ENCODE results near the gene TXNDC11.
A peak's percentile ranks its signal among the peaks of the same experiment; 100 is the strongest.

TXNDC11 gene

GRCh38 chr16:11750056-11750455, 7.4 kb upstream of the TXNDC11 start:
- no peak overlapping the region for H3K4me3 ChIP-seq (ENCODE audit: extremely low read depth, insufficient read depth, low read length, poor library complexity, severe bottlenecking)
- H3K36me3 ChIP-seq (ENCODE audit: control insufficient read depth, insufficient read depth, low read length), result peaks cover 71% of the 10 kb centered on the region
- no peaks in the 10 kb centered on the region for H3K9me3 ChIP-seq (ENCODE audit: control insufficient read depth, low read length)
- WGBS, 2 experiments (ENCODE audit: insufficient coverage in 2 of 2), result 92% methylated on average over 6 of the region's 7 CpGs
- H3K27ac ChIP-seq (ENCODE audit: low read depth, low read length, severe bottlenecking), result no peak overlapping the region
- H3K4me1 ChIP-seq (ENCODE audit: control insufficient read depth, insufficient read depth, low read length, poor library complexity, severe bottlenecking), result no peaks in the 10 kb centered on the region

GRCh38 chr16:11748404-11749254, 6.0 kb upstream of the TXNDC11 start:
- H3K36me3 ChIP-seq (ENCODE audit: control insufficient read depth, insufficient read depth, low read length), result peaks cover 61% of the 10 kb centered on the region
- no peaks in the 10 kb centered on the region for H3K4me1 ChIP-seq (ENCODE audit: control insufficient read depth, insufficient read depth, low read length, poor library complexity, severe bottlenecking)
- no peak overlapping the region for H3K4me3 ChIP-seq (ENCODE audit: extremely low read depth, insufficient read depth, low read length, poor library complexity, severe bottlenecking)
- H3K9me3 ChIP-seq (ENCODE audit: control insufficient read depth, low read length), result no peaks in the 10 kb centered on the region
- H3K27ac ChIP-seq (ENCODE audit: low read depth, low read length, severe bottlenecking), result peak overlapping the region; percentile 36
- WGBS, 2 experiments (ENCODE audit: insufficient coverage in 2 of 2), result 94 to 95% methylated on average over 7 to 9 of the region's 13 CpGs

- H3K4me1 ChIP-seq (ENCODE audit: control insufficient read depth, insufficient read depth, low read length, poor library complexity, severe bottlenecking), result no peaks in the 10 kb centered on the region
- H3K4me3 ChIP-seq (ENCODE audit: extremely low read depth, insufficient read depth, low read length, poor library complexity, severe bottlenecking), result no peak overlapping the region
- 92 to 99% methylated on average over 5 to 6 of the region's 7 CpGs for WGBS, 2 experiments (ENCODE audit: insufficient coverage in 2 of 2)
- H3K36me3 ChIP-seq (ENCODE audit: control insufficient read depth, insufficient read depth, low read length), result peaks cover 55% of the 10 kb centered on the region
- no peak overlapping the region for H3K27ac ChIP-seq (ENCODE audit: low read depth, low read length, severe bottlenecking)
- no peaks in the 10 kb centered on the region for H3K9me3 ChIP-seq (ENCODE audit: control insufficient read depth, low read length)
Observed at GRCh38 chr16:11747949-11748403, 5.3 kb upstream of the TXNDC11 start.

- Histone ChIP-seq H3K9me3 (ENCODE audit: control insufficient read depth, low read length) (no peaks in the 10 kb centered on the region), H3K27ac (ENCODE audit: low read depth, low read length, severe bottlenecking) (no peak overlapping the region), H3K4me3 (ENCODE audit: extremely low read depth, insufficient read depth, low read length, poor library complexity, severe bottlenecking) (no peak overlapping the region), H3K36me3 (ENCODE audit: control insufficient read depth, insufficient read depth, low read length) (peaks cover 23% of the 10 kb centered on the region), H3K4me1 (ENCODE audit: control insufficient read depth, insufficient read depth, low read length, poor library complexity, severe bottlenecking) (no peaks in the 10 kb centered on the region)
- 67% methylated on average over 3 of the region's 5 CpGs; no CpG with 5 or more reads in 1 of the 2 experiments for WGBS, 2 experiments (ENCODE audit: insufficient coverage in 2 of 2)
Observed at GRCh38 chr16:11744075-11744470, 1.4 kb upstream of the TXNDC11 start.

GRCh38 chr16:11743308-11744074, 834 bp upstream of the TXNDC11 start:
- peaks cover 19% of the 10 kb centered on the region for H3K36me3 ChIP-seq (ENCODE audit: control insufficient read depth, insufficient read depth, low read length)
- peak overlapping the region; percentile 76 for H3K4me3 ChIP-seq (ENCODE audit: extremely low read depth, insufficient read depth, low read length, poor library complexity, severe bottlenecking)
- no peaks in the 10 kb centered on the region for H3K9me3 ChIP-seq (ENCODE audit: control insufficient read depth, low read length)
- H3K4me1 ChIP-seq (ENCODE audit: control insufficient read depth, insufficient read depth, low read length, poor library complexity, severe bottlenecking), result no peaks in the 10 kb centered on the region
- WGBS, 2 experiments (ENCODE audit: insufficient coverage in 2 of 2), result 76 to 96% methylated on average over 4 to 12 of the region's 21 CpGs
- H3K27ac ChIP-seq (ENCODE audit: low read depth, low read length, severe bottlenecking), result peak overlapping the region; percentile 92

GRCh38 chr16:11742093-11742535, 543 bp downstream of the TXNDC11 start:
- Histone ChIP-seq H3K4me3 (ENCODE audit: extremely low read depth, insufficient read depth, low read length, poor library complexity, severe bottlenecking) (peak overlapping the region; percentile 76), H3K4me1 (ENCODE audit: control insufficient read depth, insufficient read depth, low read length, poor library complexity, severe bottlenecking) (no peaks in the 10 kb centered on the region), H3K9me3 (ENCODE audit: control insufficient read depth, low read length) (no peaks in the 10 kb centered on the region), H3K36me3 (ENCODE audit: control insufficient read depth, insufficient read depth, low read length) (peaks cover 20% of the 10 kb centered on the region), H3K27ac (ENCODE audit: low read depth, low read length, severe bottlenecking) (peak overlapping the region; percentile 92)
- 0% methylated on average over 36 to 37 of the region's 37 CpGs for WGBS, 2 experiments (ENCODE audit: insufficient coverage in 2 of 2)

GRCh38 chr16:11740567-11740966, 2.1 kb downstream of the TXNDC11 start:
- H3K9me3 ChIP-seq (ENCODE audit: control insufficient read depth, low read length), result no peaks in the 10 kb centered on the region
- WGBS, 2 experiments (ENCODE audit: insufficient coverage in 2 of 2), result 100% methylated on average over 1 of the region's 3 CpGs; no CpG with 5 or more reads in 1 of the 2 experiments
- H3K4me3 ChIP-seq (ENCODE audit: extremely low read depth, insufficient read depth, low read length, poor library complexity, severe bottlenecking), result no peak overlapping the region
- peaks cover 34% of the 10 kb centered on the region for H3K36me3 ChIP-seq (ENCODE audit: control insufficient read depth, insufficient read depth, low read length)
- H3K27ac ChIP-seq (ENCODE audit: low read depth, low read length, severe bottlenecking), result no peak overlapping the region
- H3K4me1 ChIP-seq (ENCODE audit: control insufficient read depth, insufficient read depth, low read length, poor library complexity, severe bottlenecking), result no peaks in the 10 kb centered on the region

- H3K4me1 ChIP-seq (ENCODE audit: control insufficient read depth, insufficient read depth, low read length, poor library complexity, severe bottlenecking), result no peaks in the 10 kb centered on the region
- no peaks in the 10 kb centered on the region for H3K9me3 ChIP-seq (ENCODE audit: control insufficient read depth, low read length)
- no peak overlapping the region for H3K27ac ChIP-seq (ENCODE audit: low read depth, low read length, severe bottlenecking)
- WGBS, 2 experiments (ENCODE audit: insufficient coverage in 2 of 2), result 92 to 93% methylated on average over 4 to 10 of the region's 15 CpGs
- peaks cover 48% of the 10 kb centered on the region for H3K36me3 ChIP-seq (ENCODE audit: control insufficient read depth, insufficient read depth, low read length)
- no peak overlapping the region for H3K4me3 ChIP-seq (ENCODE audit: extremely low read depth, insufficient read depth, low read length, poor library complexity, severe bottlenecking)
Observed at GRCh38 chr16:11738742-11739544, 3.7 kb downstream of the TXNDC11 start.

- WGBS, 2 experiments (ENCODE audit: insufficient coverage in 2 of 2), result 89 to 100% methylated on average over 2 to 3 of the region's 8 CpGs
- no peaks in the 10 kb centered on the region for H3K4me1 ChIP-seq (ENCODE audit: control insufficient read depth, insufficient read depth, low read length, poor library complexity, severe bottlenecking)
- no peak overlapping the region for H3K27ac ChIP-seq (ENCODE audit: low read depth, low read length, severe bottlenecking)
- peaks cover 61% of the 10 kb centered on the region for H3K36me3 ChIP-seq (ENCODE audit: control insufficient read depth, insufficient read depth, low read length)
- no peaks in the 10 kb centered on the region for H3K9me3 ChIP-seq (ENCODE audit: control insufficient read depth, low read length)
- no peak overlapping the region for H3K4me3 ChIP-seq (ENCODE audit: extremely low read depth, insufficient read depth, low read length, poor library complexity, severe bottlenecking)
Observed at GRCh38 chr16:11737713-11738112, 4.9 kb downstream of the TXNDC11 start.

GRCh38 chr16:11736903-11737302, 5.8 kb downstream of the TXNDC11 start:
- Histone ChIP-seq H3K4me1 (ENCODE audit: control insufficient read depth, insufficient read depth, low read length, poor library complexity, severe bottlenecking) (no peaks in the 10 kb centered on the region), H3K4me3 (ENCODE audit: extremely low read depth, insufficient read depth, low read length, poor library complexity, severe bottlenecking) (no peak overlapping the region), H3K27ac (ENCODE audit: low read depth, low read length, severe bottlenecking) (no peak overlapping the region), H3K9me3 (ENCODE audit: control insufficient read depth, low read length) (no peaks in the 10 kb centered on the region), H3K36me3 (ENCODE audit: control insufficient read depth, insufficient read depth, low read length) (peaks cover 69% of the 10 kb centered on the region)
- WGBS, 2 experiments (ENCODE audit: insufficient coverage in 2 of 2), result 93 to 100% methylated on average over 4 to 5 of the region's 6 CpGs
